Spinal cord (tissue), 10 donors: Measurements from ENCODE around the gene SPDYC. TPM values are rescaled to one million over a fixed set of nuclear protein-coding genes. Genes with fewer than 3 reads are reported as not detected.

Experiments used
- DNase-seq, 6 donors: peaks; one replicate each; pipeline versions ENCODE4 v3.0.0 to v3.0.0-alpha.2; 2013 to 2015; ENCODE audit warnings: low spot score in 6 of 6, low read depth in 4 of 6
- H3K27ac ChIP-seq: one replicate; pipeline ENCODE4 v1.5.1; 2013; ENCODE audit warnings: low read depth, low read length, control low read depth
- H3K27me3 ChIP-seq: one replicate; pipeline ENCODE4 v1.6.1; 2013; ENCODE audit warnings: low read length; ENCODE audit not compliant: control insufficient read depth, insufficient read depth
- H3K36me3 ChIP-seq: one replicate; pipeline ENCODE4 v1.6.1; 2013; ENCODE audit warnings: low read length; ENCODE audit not compliant: control insufficient read depth, insufficient read depth
- H3K4me1 ChIP-seq: one replicate; pipeline ENCODE4 v1.6.1; 2013; ENCODE audit warnings: low read length; ENCODE audit not compliant: control insufficient read depth, insufficient read depth
- H3K4me3 ChIP-seq: one replicate; pipeline ENCODE4 v1.5.1; 2013; ENCODE audit warnings: low read depth, low read length, control low read depth
- H3K9me3 ChIP-seq: one replicate; pipeline ENCODE4 v1.6.1; 2013; ENCODE audit warnings: low read length; ENCODE audit not compliant: control insufficient read depth, insufficient read depth
- WGBS: methylation state at CpG from one replicate; pipeline ENCODE4 v1.1.5; 2013; ENCODE audit warnings: missing lambda C conversion rate; ENCODE audit not compliant: insufficient coverage; 5-methylcytosine and 5-hydroxymethylcytosine counted together
- long read RNA-seq, 4 donors: transcript quantifications; one replicate each; lab custom pipeline, GENCODE V29; 2026
- polyA plus RNA-seq, 2 donors: library from polyadenylated mRNA; unstranded; fragments of 120-200 nt; gene quantifications; one replicate each; pipeline ENCODE4 v1.2.1, GENCODE V29; 2013; ENCODE audit not compliant: insufficient read length in 2 of 2
- total RNA-seq, 2 donors: library from RNA; depleted of rRNA in 1 of 2; stranded (reverse); fragments of 120-200 nt in 1 of 2; fragments of >200 nt in 1 of 2; gene quantifications; one replicate each; pipeline versions ENCODE4 v1.2.3 to v1.2.4, GENCODE V29; 2013 to 2014
- donor health status: healthy.

The SPDYC gene, protein sequence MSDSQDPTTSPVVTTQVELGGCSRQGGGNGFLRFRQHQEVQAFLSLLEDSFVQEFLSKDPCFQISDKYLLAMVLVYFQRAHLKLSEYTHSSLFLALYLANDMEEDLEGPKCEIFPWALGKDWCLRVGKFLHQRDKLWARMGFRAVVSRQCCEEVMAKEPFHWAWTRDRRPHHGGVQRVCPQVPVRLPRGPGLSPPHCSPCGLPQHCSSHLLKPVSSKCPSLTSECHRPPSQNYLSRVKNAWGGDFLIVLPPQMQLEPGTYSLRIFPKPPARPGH
- total RNA-seq (not detected), polyA plus RNA-seq (under 1 TPM in 1 of 2 donors, not detected in 1; 0.17 TPM)
- long read RNA-seq, donor 1, result 0 reads
- long read RNA-seq, donor 2, result 0 reads
- long read RNA-seq, donor 3, result 0 reads
- long read RNA-seq, donor 4, result 0 reads

DNA sequence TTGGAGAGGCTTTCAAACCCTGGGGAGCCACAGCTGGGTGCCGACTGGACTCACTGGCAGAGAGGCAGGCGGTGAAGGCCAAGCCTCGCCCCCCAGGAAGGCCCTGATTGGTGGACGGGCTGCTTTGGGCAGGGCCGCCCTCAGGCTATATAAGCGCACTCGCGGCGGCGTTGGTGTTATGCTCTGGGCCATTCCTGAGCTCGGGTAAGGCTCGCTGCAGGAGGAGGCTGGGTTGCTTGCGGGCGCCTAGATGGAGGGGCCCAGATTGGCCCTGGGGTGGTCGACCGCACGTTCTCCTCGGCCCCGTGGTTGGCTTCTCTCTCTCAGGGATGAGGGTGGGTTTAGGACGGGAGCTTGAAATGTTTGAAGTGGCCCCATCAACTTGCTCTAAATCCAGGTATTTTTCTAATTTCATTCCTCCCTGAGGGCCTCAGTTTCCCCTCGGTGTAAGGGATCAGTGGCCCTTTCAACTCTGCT lies at the start of gene SPDYC:
TSS of gene SPDYC (plus strand) at position 176 of the 477 bp plus-strand sequence. CDS start 1,125 bp downstream, outside the sequence.
- no peaks in the 10 kb centered on the region for H3K36me3 ChIP-seq
- H3K27me3 ChIP-seq, result no peaks in the 10 kb centered on the region
- H3K4me1 ChIP-seq, result peaks cover 4% of the 10 kb centered on the region
- no peaks in the 10 kb centered on the region for H3K9me3 ChIP-seq
- DNase-seq, result no peak
- 90% methylated on average over 19 of the region's 21 CpGs for WGBS
- H3K27ac ChIP-seq, result no peak within 1 kb of the TSS
- H3K4me3 ChIP-seq, result no peak within 1 kb of the TSS

DNA sequence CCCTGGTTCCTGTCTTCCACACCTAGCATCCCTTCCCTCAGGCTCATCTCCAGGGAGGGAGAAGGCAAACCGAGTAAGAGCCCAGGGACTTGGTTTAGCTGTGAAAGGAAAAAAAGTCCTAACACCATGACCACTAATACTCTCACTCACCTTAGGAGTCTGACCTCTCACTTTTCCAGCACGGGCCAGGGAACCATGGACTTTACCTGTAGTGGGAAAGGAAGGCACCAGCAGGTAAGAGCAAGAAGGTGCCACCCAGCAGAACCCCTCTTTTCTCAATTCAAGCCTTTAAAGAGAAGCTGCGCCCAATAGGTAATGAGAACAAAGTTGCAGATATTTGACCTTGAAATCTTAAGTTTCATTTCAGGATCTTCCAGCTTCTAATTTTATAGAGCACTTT lies 49.2 kb upstream of the SPDYC start:
- H3K27ac ChIP-seq, result no peak overlapping the region
- peaks cover 38% of the 10 kb centered on the region for H3K4me1 ChIP-seq
- H3K27me3 ChIP-seq, result no peaks in the 10 kb centered on the region
- peaks cover 53% of the 10 kb centered on the region for H3K36me3 ChIP-seq
- WGBS, result 80% methylated on average over 1 of the region's 3 CpGs
- no peak for DNase-seq
- no peak overlapping the region for H3K4me3 ChIP-seq
- no peaks in the 10 kb centered on the region for H3K9me3 ChIP-seq

- no peak for DNase-seq
- Histone ChIP-seq H3K4me1 (peaks cover 32% of the 10 kb centered on the region), H3K27ac (peak overlapping the region; percentile 91), H3K4me3 (peak overlapping the region; percentile 97), H3K36me3 (peaks cover 53% of the 10 kb centered on the region), H3K27me3 (no peaks in the 10 kb centered on the region), H3K9me3 (no peaks in the 10 kb centered on the region)
- 5% methylated on average over 22 of the region's 22 CpGs for WGBS
These were observed 48.6 kb upstream of the SPDYC start for GRCh38 chr11:65121447-65121864.

DNA sequence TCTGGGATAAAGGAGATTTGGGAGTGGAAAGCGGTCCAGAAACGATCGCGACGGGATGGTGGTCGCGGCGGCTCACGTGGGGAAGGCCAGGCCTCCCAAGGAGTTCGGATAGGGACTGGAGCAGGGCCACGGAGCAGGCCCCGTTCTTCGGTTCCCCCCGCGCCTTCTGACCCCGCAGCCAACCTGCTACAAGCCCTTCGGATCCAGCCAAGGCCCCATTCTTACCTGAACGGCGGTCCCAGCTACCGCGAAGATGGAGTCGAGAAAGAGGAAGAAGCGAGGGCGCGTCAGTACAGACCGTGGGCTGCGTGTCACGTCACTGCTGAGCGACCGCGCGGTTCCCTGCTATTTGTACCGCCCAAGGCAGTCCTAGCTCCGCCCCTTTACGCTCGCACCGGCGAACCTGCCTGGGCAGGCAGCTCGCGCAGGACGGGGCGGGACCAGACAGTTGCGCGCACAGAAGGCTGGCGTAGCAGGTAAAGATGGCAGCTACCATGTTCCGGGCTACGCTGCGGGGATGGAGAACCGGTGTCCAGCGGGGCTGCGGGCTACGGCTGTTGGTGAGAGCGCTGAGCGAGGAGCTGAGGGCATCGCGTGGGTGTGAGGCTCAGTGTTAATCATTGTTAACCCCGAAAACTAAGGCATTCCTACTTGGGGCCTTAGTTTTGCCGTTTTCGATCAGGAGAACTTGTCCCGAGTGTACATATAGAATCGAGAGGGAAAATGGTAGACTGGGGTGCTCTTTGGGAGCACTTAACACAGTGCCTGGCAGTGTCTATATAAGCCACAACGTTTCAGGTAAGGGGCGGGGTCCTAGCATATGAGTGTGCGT lies 48.0 kb upstream of the SPDYC start, which contains the start of the genes FAU and MRPL49:
TSS of gene FAU (minus strand) at position 270 of the 832 bp plus-strand sequence. CDS start 321 bp downstream, outside the sequence.
TSS of gene MRPL49 (plus strand) at position 457 of the 832 bp plus-strand sequence. CDS start at position 483, 26 bp downstream.
- Histone ChIP-seq H3K27me3 (no peaks in the 10 kb centered on the region), H3K9me3 (no peaks in the 10 kb centered on the region), H3K27ac (peak within 1 kb of the TSS; percentile 91), H3K4me3 (peak within 1 kb of the TSS; percentile 97), H3K4me1 (peaks cover 26% of the 10 kb centered on the region), H3K36me3 (peaks cover 53% of the 10 kb centered on the region)
- under 1% methylated on average over 61 of the region's 64 CpGs for WGBS
- DNase-seq, result peak; percentile 89 to 99 (median 92)

- Histone ChIP-seq H3K4me1 (peaks cover 16% of the 10 kb centered on the region), H3K27ac (no peak overlapping the region), H3K9me3 (no peaks in the 10 kb centered on the region), H3K4me3 (no peak overlapping the region), H3K36me3 (peaks cover 61% of the 10 kb centered on the region), H3K27me3 (no peaks in the 10 kb centered on the region)
- no peak for DNase-seq
- WGBS, result 100% methylated on average over 2 of the region's 5 CpGs
These were observed 45.4 kb upstream of the SPDYC start for GRCh38 chr11:65124480-65125196.

DNA sequence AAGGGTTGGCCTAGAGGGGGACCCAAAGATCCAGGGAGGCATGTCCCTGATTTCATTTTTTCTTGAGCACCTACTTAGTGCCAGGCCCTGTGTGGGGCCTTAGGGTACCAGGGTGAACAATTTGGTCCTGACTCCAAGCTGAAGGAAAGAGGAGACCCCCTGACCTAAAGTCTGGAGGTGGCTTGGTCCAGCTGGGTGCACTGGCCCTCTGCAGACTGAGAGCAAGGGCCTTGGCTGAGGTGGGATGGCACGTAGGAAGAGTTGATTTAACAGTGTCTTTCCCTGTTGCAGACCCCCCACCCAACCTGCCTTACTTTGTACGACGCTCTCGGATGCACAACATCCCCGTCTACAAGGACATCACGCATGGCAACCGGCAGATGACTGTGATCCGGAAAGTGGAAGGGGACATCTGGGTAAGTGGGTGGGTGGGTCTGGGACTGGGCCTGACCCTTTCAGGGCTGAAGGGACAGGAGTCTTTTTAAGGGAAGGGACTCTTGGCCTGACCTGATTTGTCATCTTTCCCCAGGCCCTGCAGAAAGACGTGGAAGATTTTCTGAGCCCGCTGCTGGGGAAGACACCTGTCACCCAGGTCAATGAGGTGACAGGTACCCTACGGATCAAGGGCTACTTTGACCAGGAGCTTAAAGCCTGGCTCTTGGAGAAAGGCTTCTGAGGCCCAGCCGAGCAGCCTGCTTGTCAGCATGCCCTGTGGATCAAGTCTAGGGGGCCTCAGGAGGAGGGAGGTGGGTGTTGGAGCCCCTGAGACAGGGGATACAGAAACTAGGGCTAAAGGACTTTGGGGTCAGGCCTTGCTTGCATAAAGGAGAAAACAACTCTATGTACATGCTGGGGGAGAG lies 44.6 kb upstream of the SPDYC start:
- peaks cover 61% of the 10 kb centered on the region for H3K36me3 ChIP-seq
- 94% methylated on average over 9 of the region's 12 CpGs for WGBS
- no peaks in the 10 kb centered on the region for H3K27me3 ChIP-seq
- no peaks in the 10 kb centered on the region for H3K9me3 ChIP-seq
- peaks cover 16% of the 10 kb centered on the region for H3K4me1 ChIP-seq
- H3K4me3 ChIP-seq, result no peak overlapping the region
- no peak for DNase-seq
- H3K27ac ChIP-seq, result no peak overlapping the region

- WGBS, result 88% methylated on average over 4 of the region's 6 CpGs
- no peak overlapping the region for H3K4me3 ChIP-seq
- H3K27ac ChIP-seq, result no peak overlapping the region
- no peak for DNase-seq
- no peaks in the 10 kb centered on the region for H3K9me3 ChIP-seq
- H3K4me1 ChIP-seq, result peaks cover 6% of the 10 kb centered on the region
- no peaks in the 10 kb centered on the region for H3K27me3 ChIP-seq
- peaks cover 71% of the 10 kb centered on the region for H3K36me3 ChIP-seq
These were observed 43.3 kb upstream of the SPDYC start for GRCh38 chr11:65126624-65127274.

DNA sequence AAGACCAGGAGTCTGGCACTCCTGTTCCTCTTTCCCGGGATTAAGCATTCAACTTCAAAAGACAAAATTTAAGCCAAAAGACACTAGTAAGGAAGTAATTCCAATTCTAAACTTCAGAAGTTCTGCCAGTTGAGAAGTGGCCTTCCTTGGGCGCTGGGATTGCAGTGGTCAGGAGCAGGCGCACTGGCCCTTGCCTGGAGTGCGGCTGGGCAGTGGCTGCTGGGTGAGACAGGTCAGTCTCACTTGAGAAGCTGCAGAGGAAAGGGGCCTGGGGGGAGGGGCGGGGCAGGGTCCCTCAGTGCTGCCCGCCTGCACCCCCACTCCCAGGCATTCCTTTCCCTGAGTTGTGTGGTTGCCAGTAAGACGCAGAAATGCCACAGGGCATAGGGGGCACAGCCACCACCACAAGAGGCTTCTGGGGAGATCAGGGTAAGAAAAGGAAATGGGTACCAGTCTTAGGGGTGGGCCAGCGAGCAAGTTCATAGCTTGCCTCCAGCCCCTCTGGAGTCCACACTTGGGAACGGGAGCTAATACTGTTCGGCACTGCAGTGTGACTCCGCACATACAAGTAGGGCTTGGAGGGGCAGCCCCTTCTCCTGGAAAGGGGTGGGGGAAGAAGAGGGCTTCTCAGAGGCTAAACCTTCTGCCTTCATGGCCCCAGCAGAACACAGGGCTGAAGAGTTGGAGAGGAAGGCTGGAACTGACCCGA lies 42.4 kb upstream of the SPDYC start:
- Histone ChIP-seq H3K36me3 (peaks cover 79% of the 10 kb centered on the region), H3K4me3 (no peak overlapping the region), H3K27ac (no peak overlapping the region), H3K27me3 (no peaks in the 10 kb centered on the region), H3K9me3 (no peaks in the 10 kb centered on the region), H3K4me1 (peaks cover 11% of the 10 kb centered on the region)
- no peak for DNase-seq
- WGBS, result 92% methylated on average over 6 of the region's 12 CpGs
